SHP77 treated with DMSO at 0.1 percent for 48 hours (cell line): ENCODE measurements around the gene NCMAP.

ENCODE experiments used
- DNase-seq: peaks from one replicate; lab custom pipeline; 2025; lab: John Stamatoyannopoulos, UW

NCMAP gene

DNA sequence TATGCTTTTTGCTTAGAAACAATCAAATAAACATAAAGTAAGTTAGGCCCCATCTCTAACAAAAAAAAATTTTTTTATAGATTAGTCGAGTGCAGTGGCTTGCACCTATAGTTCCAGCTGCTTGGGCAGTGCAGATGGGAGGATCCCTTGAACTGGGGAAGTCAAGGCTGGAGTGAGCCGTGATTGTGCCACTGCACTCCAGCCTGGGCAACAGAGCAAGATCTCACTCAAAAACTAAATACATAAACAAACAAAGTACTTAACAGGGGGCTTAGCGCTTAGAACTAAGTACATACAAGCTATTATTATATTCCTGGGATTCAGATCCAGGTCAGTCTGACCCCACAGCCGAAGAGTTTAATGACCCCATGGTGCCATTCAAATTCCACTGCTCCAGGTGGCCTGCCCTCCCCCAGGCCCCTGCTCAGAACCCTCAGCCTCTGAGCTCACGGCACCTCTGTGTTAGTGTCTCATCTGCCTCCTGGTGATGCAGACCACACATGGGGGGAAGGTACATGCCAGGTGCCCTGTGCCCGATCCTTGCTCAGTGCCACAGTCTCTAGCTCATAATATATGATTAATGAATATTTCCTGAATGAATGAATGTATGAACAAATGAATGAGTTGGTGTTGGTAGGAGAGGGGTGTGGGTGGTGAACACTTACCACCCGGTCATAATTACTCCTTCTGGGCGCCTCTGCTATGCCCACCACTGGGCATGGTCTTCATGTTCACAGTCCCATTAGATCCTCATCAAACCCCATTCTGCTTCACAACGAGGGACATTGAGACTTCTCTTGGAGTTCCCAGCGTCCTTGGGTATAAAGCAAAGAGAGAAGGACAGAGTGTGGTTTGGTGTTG lies 14.6 kb downstream of the NCMAP start:
- DNase-seq = no peak

DNA sequence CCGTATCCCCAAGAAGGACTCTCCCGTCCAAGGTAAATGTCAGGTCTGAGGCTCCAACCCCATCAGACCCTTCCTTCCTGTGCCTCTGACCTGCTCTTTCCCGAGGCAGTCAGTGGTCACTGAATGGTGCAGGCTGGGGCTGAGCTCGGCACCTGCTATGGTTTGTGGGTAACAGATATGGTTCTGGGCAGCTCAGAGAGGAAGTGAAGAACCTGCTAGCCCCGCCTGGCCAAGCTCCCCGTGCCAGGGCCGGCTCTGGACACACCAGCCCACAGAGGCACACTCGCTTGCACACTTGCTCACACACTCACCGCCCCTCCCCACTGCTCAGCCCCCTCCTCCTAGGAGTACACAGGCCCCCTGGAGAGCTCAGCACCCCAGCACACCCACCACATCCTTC lies 16.4 kb downstream of the NCMAP start:
- DNase-seq = no peak

GRCh38 chr1:24575905-24576587 lies 20.2 kb downstream of the NCMAP start:
- no peak for DNase-seq

GRCh38 chr1:24578846-24579245 lies 23.0 kb downstream of the NCMAP start:
- no peak for DNase-seq

- no peak for DNase-seq
Measured at GRCh38 chr1:24580756-24581155, 24.9 kb downstream of the NCMAP start.

DNA sequence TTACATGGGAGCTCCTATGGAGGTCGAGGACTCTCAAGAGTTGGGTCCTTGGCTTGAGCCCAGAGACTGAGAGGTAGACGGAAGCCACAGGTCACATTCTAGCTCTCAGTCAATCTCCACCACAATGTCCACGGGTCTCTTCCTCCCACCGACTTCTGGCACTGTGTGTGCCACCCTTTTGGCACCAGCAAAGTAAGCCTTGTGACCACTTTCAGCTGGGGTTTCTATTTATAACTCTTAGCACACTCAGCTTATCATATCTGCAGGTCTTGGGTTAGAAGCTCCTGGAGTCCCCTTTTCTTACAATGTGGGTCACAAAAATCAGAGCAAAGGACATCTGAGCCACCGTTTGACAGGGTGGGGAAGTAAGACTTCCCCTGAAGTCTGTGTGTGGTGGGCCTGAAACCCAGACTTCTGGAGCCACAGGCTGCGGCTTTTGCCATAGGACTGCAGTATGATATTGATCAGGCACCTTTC lies 28.3 kb downstream of the NCMAP start:
- no peak for DNase-seq

DNA sequence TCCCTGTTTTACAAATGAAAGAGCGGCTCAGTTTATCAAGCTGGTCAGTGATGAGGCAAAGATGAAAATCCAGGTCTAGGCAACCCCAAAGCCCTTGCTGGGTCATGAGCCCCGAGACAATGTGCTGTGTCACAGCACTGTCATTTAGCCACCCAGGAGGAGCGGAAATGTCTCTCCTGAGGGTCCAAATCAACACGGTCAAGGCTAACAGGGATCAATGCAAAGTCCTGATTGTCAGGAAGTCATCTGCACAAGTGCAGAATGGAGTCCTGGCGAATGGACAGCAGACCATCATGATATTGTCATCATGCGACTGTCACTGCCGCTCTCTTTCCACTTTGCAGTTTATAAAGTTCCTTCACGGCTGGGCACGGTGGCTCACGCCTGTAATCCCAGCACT lies 30.2 kb downstream of the NCMAP start:
- no peak for DNase-seq

DNA sequence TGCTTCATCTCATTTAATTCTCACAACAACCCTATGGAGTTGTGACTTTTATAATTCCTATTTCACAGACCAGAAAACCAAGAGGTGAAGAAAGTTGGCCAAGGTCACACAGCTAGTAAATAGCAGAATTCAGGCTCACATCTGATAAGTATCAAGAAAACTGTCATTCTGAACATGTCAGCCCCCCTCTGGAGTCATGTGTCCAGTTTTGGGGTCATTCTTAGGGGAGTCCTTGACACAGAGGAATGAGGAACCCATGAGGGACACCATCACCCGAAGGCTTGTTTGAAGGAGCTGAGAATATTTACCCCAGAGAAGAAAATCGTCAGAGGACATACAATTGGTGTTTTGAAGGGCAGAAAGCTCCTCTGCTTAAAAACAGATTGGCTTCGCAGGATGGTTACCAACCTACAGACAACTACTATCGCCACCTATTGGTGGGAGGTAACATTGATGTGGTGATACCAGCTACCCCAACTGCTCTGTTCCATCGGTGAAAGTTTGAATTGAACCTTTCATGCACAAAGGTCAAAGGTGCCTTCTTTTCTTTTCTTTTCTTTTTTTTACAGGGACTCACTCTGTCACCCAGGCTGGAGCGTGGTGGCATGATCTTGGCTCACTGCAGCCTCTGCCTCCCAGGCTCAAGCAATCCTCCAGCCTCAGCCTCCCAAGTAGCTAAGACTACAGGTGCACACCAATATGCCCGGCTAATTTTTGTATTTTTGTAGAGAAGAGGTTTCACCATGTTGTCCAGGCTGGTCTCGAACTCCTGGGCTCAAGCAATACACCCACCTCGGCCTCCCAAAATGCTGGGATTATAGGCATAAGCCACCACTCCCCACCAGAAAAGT lies 31.3 kb downstream of the NCMAP start:
- peak; percentile 53 for DNase-seq

GRCh38 chr1:24588573-24588972 lies 32.7 kb downstream of the NCMAP start:
- no peak for DNase-seq

DNA sequence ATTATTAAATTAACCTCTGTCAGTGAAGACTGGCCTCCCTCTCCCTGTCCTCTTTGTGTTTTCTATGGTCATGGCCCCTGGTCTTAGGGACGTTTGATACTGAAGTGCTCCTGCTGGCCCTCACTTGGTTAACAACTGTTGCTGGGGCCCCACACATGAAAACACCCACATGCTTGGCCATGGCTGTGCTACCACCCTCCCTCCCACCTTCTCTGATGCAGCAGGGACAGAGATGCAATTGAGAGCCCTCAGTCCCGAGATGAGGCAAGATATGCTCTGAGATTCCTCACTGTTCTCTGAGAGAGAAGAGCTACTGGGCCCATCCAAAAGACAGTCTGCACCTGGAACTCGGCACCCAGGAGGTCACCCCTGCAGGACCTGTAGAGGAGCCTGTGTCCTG lies 33.3 kb downstream of the NCMAP start:
- DNase-seq = no peak

- DNase-seq = no peak
Measured at GRCh38 chr1:24591781-24592180, 35.9 kb downstream of the NCMAP start.

GRCh38 chr1:24594328-24594598 lies 38.4 kb downstream of the NCMAP start:
- no peak for DNase-seq

GRCh38 chr1:24596401-24596880 lies 40.6 kb downstream of the NCMAP start:
- no peak for DNase-seq

GRCh38 chr1:24599265-24599664 lies 43.4 kb downstream of the NCMAP start:
- DNase-seq = no peak

GRCh38 chr1:24600551-24600950 lies 44.7 kb downstream of the NCMAP start:
- DNase-seq = no peak

GRCh38 chr1:24605534-24606295 lies 49.8 kb downstream of the NCMAP start:
- DNase-seq = no peak

DNA sequence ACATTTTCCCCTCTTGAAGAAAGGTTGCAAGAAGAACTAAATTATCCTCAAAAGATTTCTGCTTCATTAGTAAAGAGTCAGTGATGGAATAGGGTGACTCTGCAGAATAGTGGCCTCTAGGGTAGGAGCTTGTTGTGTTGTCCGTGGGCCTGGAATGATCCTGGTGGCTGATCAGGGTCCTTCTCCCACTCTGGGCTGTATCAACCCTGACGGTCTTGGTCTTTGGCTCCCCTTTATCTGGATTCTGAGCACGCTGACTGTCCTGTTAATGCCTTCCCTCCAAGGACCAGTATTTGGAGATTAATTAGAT lies 50.4 kb downstream of the NCMAP start:
- no peak for DNase-seq

GRCh38 chr1:24606621-24607020 lies 50.7 kb downstream of the NCMAP start:
- no peak for DNase-seq

GRCh38 chr1:24609949-24610517 lies 54.1 kb downstream of the NCMAP start:
- DNase-seq = no peak

- no peak for DNase-seq
Measured at GRCh38 chr1:24619376-24619775, 63.5 kb downstream of the NCMAP start.

- DNase-seq = no peak
Measured at GRCh38 chr1:24620678-24621077, 64.8 kb downstream of the NCMAP start.

GRCh38 chr1:24621121-24621520 lies 65.2 kb downstream of the NCMAP start:
- DNase-seq = no peak
